Fibroblast of lung (primary cell): ENCODE measurements around the gene SENP6.

Source experiments
- EZH2 ChIP-seq: IDR thresholded peaks from 2 replicates; pipeline ENCODE4 v1.5.1; 2012; ENCODE audit warnings: low read length, control low read depth, mild to moderate bottlenecking; ENCODE audit errors: missing control alignments
- TF ChIP-seq, protein P1 (sequence below), 2 donors: IDR thresholded peaks in 1 of 2; conservative IDR thresholded peaks in 1 of 2; 1 replicate in 1 of 2; 2 replicates in 1 of 2; pipeline ENCODE4 v1.5.1; 2011 to 2012; ENCODE audit warnings: low read length in 2 of 2, control low read depth in 1 of 2, inconsistent platforms in 1 of 2, low read depth in 1 of 2, mild to moderate bottlenecking in 1 of 2

DNA sequence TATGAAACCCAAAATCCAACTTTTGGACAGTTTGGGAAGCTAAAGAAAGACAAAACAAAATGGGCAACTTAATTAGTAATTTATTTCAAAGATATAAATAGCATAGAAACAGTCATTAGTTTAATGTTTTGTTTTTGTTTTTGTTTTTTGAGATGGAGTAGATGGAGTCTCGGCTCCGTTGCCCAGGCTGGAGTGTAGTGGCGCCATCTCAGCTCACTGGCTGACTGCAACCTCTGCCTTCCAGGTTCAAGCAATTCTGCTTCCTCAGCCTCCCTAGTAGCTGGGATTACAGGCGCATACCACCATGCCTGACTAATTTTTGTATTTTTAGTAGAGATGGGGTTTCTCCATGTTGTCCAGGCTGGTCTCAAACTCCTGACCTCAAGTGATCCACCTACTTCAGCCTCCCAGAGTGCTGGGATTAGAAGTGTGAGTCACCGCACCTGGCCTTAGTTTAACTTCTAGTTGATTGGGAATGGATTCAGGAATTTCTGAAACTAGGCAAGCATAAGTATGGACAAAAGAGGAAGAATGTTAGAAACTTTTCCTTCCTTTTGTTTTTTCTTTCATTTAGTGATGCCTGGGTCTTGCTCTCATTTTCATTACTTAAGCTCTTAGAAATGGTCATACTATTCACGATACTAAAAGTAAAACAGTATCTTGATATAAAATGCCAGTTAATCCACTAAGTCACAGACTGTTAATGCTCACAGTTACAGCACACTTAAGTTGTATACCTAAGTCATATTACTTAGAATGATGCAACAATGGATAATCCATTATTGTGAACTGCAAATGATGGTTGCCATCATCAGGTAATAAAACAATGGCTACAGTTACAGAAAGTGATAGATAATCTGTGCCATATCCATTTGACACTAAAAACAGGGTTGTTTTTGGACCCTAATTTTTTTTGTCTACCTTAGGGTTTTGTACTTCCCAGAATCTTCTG lies 8.2 kb downstream of the SENP6 start:
- TF ChIP-seq, protein P1, sequence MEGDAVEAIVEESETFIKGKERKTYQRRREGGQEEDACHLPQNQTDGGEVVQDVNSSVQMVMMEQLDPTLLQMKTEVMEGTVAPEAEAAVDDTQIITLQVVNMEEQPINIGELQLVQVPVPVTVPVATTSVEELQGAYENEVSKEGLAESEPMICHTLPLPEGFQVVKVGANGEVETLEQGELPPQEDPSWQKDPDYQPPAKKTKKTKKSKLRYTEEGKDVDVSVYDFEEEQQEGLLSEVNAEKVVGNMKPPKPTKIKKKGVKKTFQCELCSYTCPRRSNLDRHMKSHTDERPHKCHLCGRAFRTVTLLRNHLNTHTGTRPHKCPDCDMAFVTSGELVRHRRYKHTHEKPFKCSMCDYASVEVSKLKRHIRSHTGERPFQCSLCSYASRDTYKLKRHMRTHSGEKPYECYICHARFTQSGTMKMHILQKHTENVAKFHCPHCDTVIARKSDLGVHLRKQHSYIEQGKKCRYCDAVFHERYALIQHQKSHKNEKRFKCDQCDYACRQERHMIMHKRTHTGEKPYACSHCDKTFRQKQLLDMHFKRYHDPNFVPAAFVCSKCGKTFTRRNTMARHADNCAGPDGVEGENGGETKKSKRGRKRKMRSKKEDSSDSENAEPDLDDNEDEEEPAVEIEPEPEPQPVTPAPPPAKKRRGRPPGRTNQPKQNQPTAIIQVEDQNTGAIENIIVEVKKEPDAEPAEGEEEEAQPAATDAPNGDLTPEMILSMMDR (conservative IDR thresholded peaks at IDR 0.05 in 1 of 2, IDR thresholded peaks at IDR 0.05 in 1 of 2; ENCODE audit: low read depth in 1 of 2, low read length in 2 of 2) = no peak
- TF ChIP-seq EZH2 = no peak
